ENCODE measurements around the gene ADGRV1. TPM values are rescaled to one million over a fixed set of nuclear protein-coding genes. Genes with fewer than 3 reads are reported as not detected.

ADGRV1 gene
- polyA plus RNA-seq, 1 donor from 2014 or later: 3.7 TPM

DNA sequence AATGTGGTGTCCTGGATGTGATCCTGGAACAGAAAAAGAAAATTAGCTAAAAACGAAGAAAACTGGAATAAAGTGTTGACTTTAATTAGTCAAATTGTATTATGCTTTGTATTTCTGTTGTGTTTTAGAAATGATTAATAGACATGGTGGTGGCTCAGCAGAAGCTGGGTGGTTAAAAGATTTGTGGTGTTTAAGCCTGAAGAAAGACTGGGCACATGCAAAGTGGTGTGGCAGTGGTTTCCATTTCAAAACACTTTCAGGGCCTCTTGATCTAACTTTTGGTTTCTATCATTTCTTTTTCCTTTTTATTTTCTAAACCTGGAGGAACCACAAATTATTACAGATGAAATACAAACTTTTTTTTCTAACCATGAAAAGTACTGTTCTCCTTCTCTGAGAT, 44.1 kb downstream of the ADGRV1 start:
- Histone ChIP-seq H4K20me1 (ENCODE audit: insufficient read depth) (no peaks in the 10 kb centered on the region), H3F3A (ENCODE audit: insufficient read depth, low read length, poor library complexity, severe bottlenecking) (no peaks in the 10 kb centered on the region), H3K4me2 (ENCODE audit: low read length) (no peak overlapping the region), H3K9me2 (ENCODE audit: insufficient read depth, low read length) (no peaks in the 10 kb centered on the region), H3K27ac (ENCODE audit: low read length) (no peak overlapping the region), H3K36me3 (ENCODE audit: insufficient read depth, low read length) (no peaks in the 10 kb centered on the region), H3K79me2 (replicated peaks; ENCODE audit: insufficient read depth, low read length) (no peaks in the 10 kb centered on the region), H3K9me3 (ENCODE audit: low read length) (no peaks in the 10 kb centered on the region), H3K9ac (ENCODE audit: low read length) (no peak overlapping the region), H3K27me3 (ENCODE audit: insufficient read depth, low read depth, low read length) (no peaks in the 10 kb centered on the region), H3K4me3 (ENCODE audit: low read length) (no peak overlapping the region), H2AFZ (ENCODE audit: low read depth, low read length) (no peak overlapping the region)
- TF ChIP-seq RAD21 (conservative IDR thresholded peaks at IDR 0.05) (no peak), EZH2 (IDR thresholded peaks at IDR 0.05; ENCODE audit: borderline replicate concordance, insufficient read depth, low read length, poor library complexity, severe bottlenecking) (no peak), MXI1 (conservative IDR thresholded peaks at IDR 0.05; ENCODE audit: poor library complexity, severe bottlenecking) (no peak), SMC3 (conservative IDR thresholded peaks at IDR 0.05; ENCODE audit: poor library complexity) (no peak), POLR2AphosphoS5 (IDR thresholded peaks at IDR 0.05) (no peak), EP300 (conservative IDR thresholded peaks at IDR 0.05; ENCODE audit: poor library complexity, severe bottlenecking) (no peak), TAF1 (IDR thresholded peaks at IDR 0.05; ENCODE audit: low read depth) (no peak)
- TF ChIP-seq, protein P1, sequence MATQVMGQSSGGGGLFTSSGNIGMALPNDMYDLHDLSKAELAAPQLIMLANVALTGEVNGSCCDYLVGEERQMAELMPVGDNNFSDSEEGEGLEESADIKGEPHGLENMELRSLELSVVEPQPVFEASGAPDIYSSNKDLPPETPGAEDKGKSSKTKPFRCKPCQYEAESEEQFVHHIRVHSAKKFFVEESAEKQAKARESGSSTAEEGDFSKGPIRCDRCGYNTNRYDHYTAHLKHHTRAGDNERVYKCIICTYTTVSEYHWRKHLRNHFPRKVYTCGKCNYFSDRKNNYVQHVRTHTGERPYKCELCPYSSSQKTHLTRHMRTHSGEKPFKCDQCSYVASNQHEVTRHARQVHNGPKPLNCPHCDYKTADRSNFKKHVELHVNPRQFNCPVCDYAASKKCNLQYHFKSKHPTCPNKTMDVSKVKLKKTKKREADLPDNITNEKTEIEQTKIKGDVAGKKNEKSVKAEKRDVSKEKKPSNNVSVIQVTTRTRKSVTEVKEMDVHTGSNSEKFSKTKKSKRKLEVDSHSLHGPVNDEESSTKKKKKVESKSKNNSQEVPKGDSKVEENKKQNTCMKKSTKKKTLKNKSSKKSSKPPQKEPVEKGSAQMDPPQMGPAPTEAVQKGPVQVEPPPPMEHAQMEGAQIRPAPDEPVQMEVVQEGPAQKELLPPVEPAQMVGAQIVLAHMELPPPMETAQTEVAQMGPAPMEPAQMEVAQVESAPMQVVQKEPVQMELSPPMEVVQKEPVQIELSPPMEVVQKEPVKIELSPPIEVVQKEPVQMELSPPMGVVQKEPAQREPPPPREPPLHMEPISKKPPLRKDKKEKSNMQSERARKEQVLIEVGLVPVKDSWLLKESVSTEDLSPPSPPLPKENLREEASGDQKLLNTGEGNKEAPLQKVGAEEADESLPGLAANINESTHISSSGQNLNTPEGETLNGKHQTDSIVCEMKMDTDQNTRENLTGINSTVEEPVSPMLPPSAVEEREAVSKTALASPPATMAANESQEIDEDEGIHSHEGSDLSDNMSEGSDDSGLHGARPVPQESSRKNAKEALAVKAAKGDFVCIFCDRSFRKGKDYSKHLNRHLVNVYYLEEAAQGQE (IDR thresholded peaks at IDR 0.05; ENCODE audit: borderline replicate concordance): no peak
- TF ChIP-seq, protein P2, sequence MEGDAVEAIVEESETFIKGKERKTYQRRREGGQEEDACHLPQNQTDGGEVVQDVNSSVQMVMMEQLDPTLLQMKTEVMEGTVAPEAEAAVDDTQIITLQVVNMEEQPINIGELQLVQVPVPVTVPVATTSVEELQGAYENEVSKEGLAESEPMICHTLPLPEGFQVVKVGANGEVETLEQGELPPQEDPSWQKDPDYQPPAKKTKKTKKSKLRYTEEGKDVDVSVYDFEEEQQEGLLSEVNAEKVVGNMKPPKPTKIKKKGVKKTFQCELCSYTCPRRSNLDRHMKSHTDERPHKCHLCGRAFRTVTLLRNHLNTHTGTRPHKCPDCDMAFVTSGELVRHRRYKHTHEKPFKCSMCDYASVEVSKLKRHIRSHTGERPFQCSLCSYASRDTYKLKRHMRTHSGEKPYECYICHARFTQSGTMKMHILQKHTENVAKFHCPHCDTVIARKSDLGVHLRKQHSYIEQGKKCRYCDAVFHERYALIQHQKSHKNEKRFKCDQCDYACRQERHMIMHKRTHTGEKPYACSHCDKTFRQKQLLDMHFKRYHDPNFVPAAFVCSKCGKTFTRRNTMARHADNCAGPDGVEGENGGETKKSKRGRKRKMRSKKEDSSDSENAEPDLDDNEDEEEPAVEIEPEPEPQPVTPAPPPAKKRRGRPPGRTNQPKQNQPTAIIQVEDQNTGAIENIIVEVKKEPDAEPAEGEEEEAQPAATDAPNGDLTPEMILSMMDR (IDR thresholded peaks at IDR 0.05; ENCODE audit: poor library complexity, severe bottlenecking): no peak

- H2AFZ ChIP-seq (ENCODE audit: low read depth, low read length): no peak overlapping the region
- no peaks in the 10 kb centered on the region for H3K27me3 ChIP-seq (ENCODE audit: insufficient read depth, low read depth, low read length)
- H3K9me2 ChIP-seq (ENCODE audit: insufficient read depth, low read length): no peaks in the 10 kb centered on the region
- no peaks in the 10 kb centered on the region for H4K20me1 ChIP-seq (ENCODE audit: insufficient read depth)
- H3K4me3 ChIP-seq (ENCODE audit: low read length): no peak overlapping the region
- no peaks in the 10 kb centered on the region for H3F3A ChIP-seq (ENCODE audit: insufficient read depth, low read length, poor library complexity, severe bottlenecking)
- no peak overlapping the region for H3K9ac ChIP-seq (ENCODE audit: low read length)
- H3K27ac ChIP-seq (ENCODE audit: low read length): no peak overlapping the region
- no peak for TF ChIP-seq TAF1 (IDR thresholded peaks at IDR 0.05; ENCODE audit: low read depth)
- TF ChIP-seq MXI1 (conservative IDR thresholded peaks at IDR 0.05; ENCODE audit: poor library complexity, severe bottlenecking): no peak
- no peak for TF ChIP-seq SMC3 (conservative IDR thresholded peaks at IDR 0.05; ENCODE audit: poor library complexity)
- TF ChIP-seq POLR2AphosphoS5 (IDR thresholded peaks at IDR 0.05): no peak
- TF ChIP-seq, protein P1 (IDR thresholded peaks at IDR 0.05; ENCODE audit: borderline replicate concordance): no peak
- TF ChIP-seq EP300 (conservative IDR thresholded peaks at IDR 0.05; ENCODE audit: poor library complexity, severe bottlenecking): no peak
- TF ChIP-seq, protein P2 (IDR thresholded peaks at IDR 0.05; ENCODE audit: poor library complexity, severe bottlenecking): no peak
- no peak for TF ChIP-seq EZH2 (IDR thresholded peaks at IDR 0.05; ENCODE audit: borderline replicate concordance, insufficient read depth, low read length, poor library complexity, severe bottlenecking)
- TF ChIP-seq RAD21 (conservative IDR thresholded peaks at IDR 0.05): no peak
- H3K36me3 ChIP-seq (ENCODE audit: insufficient read depth, low read length): no peaks in the 10 kb centered on the region
- H3K4me2 ChIP-seq (ENCODE audit: low read length): no peak overlapping the region
- no peaks in the 10 kb centered on the region for H3K79me2 ChIP-seq (replicated peaks; ENCODE audit: insufficient read depth, low read length)
- no peaks in the 10 kb centered on the region for H3K9me3 ChIP-seq (ENCODE audit: low read length)
These were observed 47.9 kb downstream of the ADGRV1 start for GRCh38 chr5:90606539-90606938.

All from neural cell (in vitro differentiated cells).